ENCODE data around the gene FNDC4. TPM values are rescaled to one million over a fixed set of nuclear protein-coding genes. Genes with fewer than 3 reads are reported as not detected.
"Not testable (repeated sequence)": the region's sequence is repeated elsewhere in the genome, so short reads cannot be mapped to it uniquely, and the experiment has no call there.

Gene FNDC4
- polyA plus RNA-seq: not detected

DNA sequence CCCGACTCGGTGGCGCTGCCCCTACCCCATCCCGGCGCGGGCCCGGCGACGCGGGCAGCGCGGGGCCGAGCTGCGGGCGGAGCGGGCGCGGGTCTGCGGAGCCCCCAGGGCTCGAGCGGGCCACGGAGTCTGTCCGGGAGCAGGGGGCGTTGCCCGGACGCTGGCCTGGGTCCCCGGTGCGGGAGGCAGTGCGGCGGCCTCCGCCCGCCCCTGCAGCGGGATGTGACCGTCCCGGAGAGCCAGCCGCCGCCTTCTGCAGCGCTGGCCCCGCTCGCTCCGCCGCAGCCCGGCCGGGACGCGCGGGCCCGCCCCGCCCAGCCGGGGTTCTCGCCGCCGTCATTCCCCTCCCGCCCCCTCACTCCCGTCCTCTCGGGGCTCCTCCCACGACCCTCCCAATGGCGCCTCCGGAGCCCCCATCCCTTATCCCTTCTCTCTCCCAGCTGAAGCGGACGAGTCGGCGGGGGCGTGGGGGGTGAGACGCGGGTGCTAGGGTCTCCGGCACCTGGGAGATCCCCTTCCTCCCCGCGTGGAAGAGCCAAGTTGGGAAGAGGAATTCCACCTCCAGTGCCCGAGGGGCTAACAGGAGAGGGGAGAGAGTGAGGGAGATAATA is at the start of gene FNDC4:
Gene FNDC4, minus strand, starts transcription at position 257 of the 611 bp plus-strand sequence. CDS start 521 bp downstream, outside the sequence.
- peaks cover 22 to 35% (median 26%) of the 10 kb centered on the region in 3 donors for H3K27me3 Mint-ChIP-seq (ENCODE audit: low read depth in 3 of 3)
- peak within 1 kb of the TSS in 1 of 6 donors; percentile 27 for H3K27ac Mint-ChIP-seq
- no peaks in the 10 kb centered on the region for H3K36me3 Mint-ChIP-seq
- H3K4me1 Mint-ChIP-seq: peaks cover 13 to 17% of the 10 kb centered on the region in 2 donors
- peaks cover 0 to 2% (median 0%) of the 10 kb centered on the region in 6 donors for H3K9me3 Mint-ChIP-seq
- H3K4me3 Mint-ChIP-seq: peak within 1 kb of the TSS; percentile 44 to 72 (median 61)
- no peak for DNase-seq

GRCh38 chr2:27544143-27544821 is 49.3 kb upstream of the FNDC4 start:
- DNase-seq: no peak
- H3K27me3 Mint-ChIP-seq (ENCODE audit: low read depth in 3 of 3): no peaks in the 10 kb centered on the region
- no peak overlapping the region for H3K27ac Mint-ChIP-seq
- no peaks in the 10 kb centered on the region for H3K9me3 Mint-ChIP-seq
- no peaks in the 10 kb centered on the region for H3K4me1 Mint-ChIP-seq
- H3K36me3 Mint-ChIP-seq: no peaks in the 10 kb centered on the region
- H3K4me3 Mint-ChIP-seq: no peak overlapping the region

GRCh38 chr2:27539649-27540048 is 44.6 kb upstream of the FNDC4 start:
- H3K36me3 Mint-ChIP-seq: not testable (repeated sequence)

DNA sequence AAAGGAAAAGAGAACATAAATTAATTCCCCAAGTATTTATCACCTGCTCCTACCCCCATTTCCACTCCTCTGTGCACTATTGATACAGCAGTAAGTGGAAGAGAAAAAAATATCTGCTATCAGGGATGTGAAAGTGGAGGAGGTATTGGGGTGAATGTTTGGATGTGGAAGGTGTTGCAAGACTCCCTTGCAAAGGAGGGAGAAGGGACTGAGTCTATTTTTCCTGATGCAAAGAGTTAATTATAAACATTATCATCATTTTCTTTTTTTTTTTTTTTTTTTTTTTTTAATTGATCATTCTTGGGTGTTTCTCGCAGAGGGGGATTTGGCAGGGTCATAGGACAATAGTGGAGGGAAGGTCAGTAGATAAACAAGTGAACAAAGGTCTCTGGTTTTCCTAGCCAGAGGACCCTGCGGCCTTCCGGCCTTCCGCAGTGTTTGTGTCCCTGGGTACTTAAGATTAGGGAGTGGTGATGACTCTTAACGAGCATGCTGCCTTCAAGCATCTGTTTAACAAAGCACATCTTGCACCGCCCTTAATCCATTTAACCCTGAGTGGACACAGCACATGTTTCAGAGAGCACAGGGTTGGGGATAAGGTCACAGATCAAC is 43.9 kb upstream of the FNDC4 start:
- H3K27ac Mint-ChIP-seq: not testable (repeated sequence)

More at GRCh38 chr2:27539649-27540048, 44.6 kb upstream of the FNDC4 start:
- DNase-seq; H3K27me3 Mint-ChIP-seq (ENCODE audit: low read depth in 3 of 3); H3K4me3 Mint-ChIP-seq; H3K27ac Mint-ChIP-seq; H3K9me3 Mint-ChIP-seq; H3K4me1 Mint-ChIP-seq: not testable (repeated sequence)

DNA sequence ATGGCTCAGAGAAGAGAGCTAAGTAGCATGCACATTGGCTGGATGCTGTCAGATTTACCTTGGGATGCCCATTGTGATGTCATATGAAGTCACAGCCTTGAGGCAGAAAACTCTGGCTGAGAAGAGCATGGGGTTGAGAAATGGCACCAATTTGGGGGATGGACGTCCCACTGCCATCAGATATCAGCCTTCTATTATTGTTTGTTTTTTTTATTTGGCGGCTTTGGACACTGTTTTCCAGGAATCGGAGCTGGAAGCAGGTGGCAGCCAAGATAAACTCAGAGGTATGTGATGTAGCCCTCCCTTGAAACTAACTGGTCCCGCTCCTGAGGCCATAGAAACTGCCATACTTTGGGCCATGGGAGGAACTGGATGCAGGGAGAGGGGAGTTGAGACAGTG is 42.3 kb upstream of the FNDC4 start:
- H3K4me1 Mint-ChIP-seq: no peaks in the 10 kb centered on the region
- no peak overlapping the region for H3K4me3 Mint-ChIP-seq
- peaks cover 0 to 5% (median 0%) of the 10 kb centered on the region in 3 donors for H3K27me3 Mint-ChIP-seq (ENCODE audit: low read depth in 3 of 3)
- H3K36me3 Mint-ChIP-seq: no peaks in the 10 kb centered on the region
- no peak overlapping the region for H3K27ac Mint-ChIP-seq
- no peak for DNase-seq
- no peaks in the 10 kb centered on the region for H3K9me3 Mint-ChIP-seq

More for the DNA sequence above, 43.9 kb upstream of the FNDC4 start:
- not testable (repeated sequence) for H3K36me3 Mint-ChIP-seq; H3K9me3 Mint-ChIP-seq; H3K4me3 Mint-ChIP-seq; H3K27me3 Mint-ChIP-seq (ENCODE audit: low read depth in 3 of 3); H3K4me1 Mint-ChIP-seq; DNase-seq

DNA sequence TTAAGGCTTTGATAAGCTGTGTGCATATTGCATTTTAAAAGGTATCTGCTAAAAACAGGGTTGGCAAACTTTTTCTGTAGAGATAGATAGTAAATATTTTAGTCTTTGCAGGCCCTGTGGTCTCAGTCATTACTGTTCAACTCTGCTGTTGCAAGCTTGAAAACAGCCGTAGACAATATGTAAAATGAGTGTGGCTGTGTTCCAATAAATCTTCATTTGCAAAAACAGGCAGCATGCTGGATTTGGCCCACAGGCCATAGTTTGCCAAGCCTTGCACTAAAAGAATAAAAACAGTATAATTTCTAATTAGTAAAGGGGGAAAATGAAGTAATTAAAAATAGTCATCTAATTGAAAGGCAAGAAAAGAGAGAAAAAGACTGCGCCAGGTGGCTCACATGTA is 37.0 kb upstream of the FNDC4 start:
- Mint-ChIP-seq H3K9me3 (peaks cover 0 to 2% (median 0%) of the 10 kb centered on the region in 6 donors), H3K36me3 (no peaks in the 10 kb centered on the region), H3K27ac (no peak overlapping the region), H3K4me3 (no peak overlapping the region), H3K4me1 (no peaks in the 10 kb centered on the region), H3K27me3 (ENCODE audit: low read depth in 3 of 3) (peaks cover 0 to 8% (median 2%) of the 10 kb centered on the region in 3 donors)
- DNase-seq: no peak

GRCh38 chr2:27527182-27527581 is 32.2 kb upstream of the FNDC4 start:
- H3K27me3 Mint-ChIP-seq (ENCODE audit: low read depth in 3 of 3): peaks cover 0 to 5% (median 4%) of the 10 kb centered on the region in 3 donors
- H3K27ac Mint-ChIP-seq: no peak overlapping the region
- H3K4me1 Mint-ChIP-seq: no peaks in the 10 kb centered on the region
- peaks cover 0 to 2% (median 0%) of the 10 kb centered on the region in 6 donors for H3K9me3 Mint-ChIP-seq
- peaks cover 0 to 4% (median 0%) of the 10 kb centered on the region in 3 donors for H3K36me3 Mint-ChIP-seq
- H3K4me3 Mint-ChIP-seq: no peak overlapping the region
- no peak for DNase-seq

DNA sequence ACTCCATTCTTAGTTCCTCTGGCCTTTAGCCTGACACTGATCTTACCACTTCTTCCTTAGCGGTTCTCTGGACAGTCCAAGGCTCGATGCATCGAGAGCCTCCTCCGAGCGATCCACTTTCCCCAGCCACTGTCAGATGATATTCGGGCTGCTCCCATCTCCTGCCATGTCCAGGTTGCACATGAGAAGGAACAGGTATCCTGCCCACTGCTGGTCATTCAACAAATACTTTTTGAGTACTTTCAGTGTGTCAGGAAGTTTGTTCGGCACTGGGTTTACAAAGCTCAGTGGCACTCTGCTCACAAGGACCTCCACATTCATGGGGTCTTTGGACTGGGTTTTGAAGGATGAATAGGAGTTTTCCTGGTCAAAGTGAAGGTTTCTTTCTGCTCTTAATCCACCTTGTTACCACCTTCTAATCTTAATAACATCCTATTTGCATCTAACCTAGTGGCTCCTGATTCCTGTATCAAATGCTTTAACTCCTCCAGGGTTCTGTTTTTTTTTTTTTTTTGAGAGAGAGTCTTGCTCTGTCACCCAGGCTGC is 27.5 kb upstream of the FNDC4 start:
- Mint-ChIP-seq H3K4me1 (no peaks in the 10 kb centered on the region), H3K4me3 (no peak overlapping the region), H3K36me3 (peaks cover 0 to 4% (median 0%) of the 10 kb centered on the region in 3 donors), H3K9me3 (no peaks in the 10 kb centered on the region), H3K27ac (no peak overlapping the region), H3K27me3 (ENCODE audit: low read depth in 3 of 3) (peaks cover 5 to 6% (median 5%) of the 10 kb centered on the region in 3 donors)
- DNase-seq: no peak

- Mint-ChIP-seq H3K36me3 (peaks cover 0 to 4% (median 0%) of the 10 kb centered on the region in 3 donors), H3K27me3 (ENCODE audit: low read depth in 3 of 3) (peaks cover 5 to 6% (median 6%) of the 10 kb centered on the region in 3 donors), H3K27ac (no peak overlapping the region), H3K4me1 (no peaks in the 10 kb centered on the region), H3K9me3 (no peaks in the 10 kb centered on the region), H3K4me3 (no peak overlapping the region)
- DNase-seq: no peak
Observed at GRCh38 chr2:27520316-27520715, 25.3 kb upstream of the FNDC4 start.

DNA sequence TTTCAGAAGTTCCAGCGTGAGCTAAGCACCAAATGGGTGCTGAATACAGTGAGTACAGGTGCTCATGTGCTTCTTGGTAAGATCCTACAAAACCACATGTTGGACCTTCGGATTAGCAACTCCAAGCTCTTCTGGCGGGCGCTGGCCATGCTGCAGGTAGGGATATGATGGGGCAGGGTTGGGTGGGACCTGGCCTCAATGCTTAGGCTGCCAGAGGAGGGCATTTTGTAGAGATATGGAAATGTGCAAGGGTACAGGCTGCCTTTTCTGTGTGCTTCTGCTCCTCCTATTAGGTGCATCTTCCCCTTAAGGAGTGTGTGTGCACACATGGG is 23.7 kb upstream of the FNDC4 start:
- Mint-ChIP-seq H3K9me3 (no peaks in the 10 kb centered on the region), H3K27me3 (ENCODE audit: low read depth in 3 of 3) (peaks cover 8 to 9% (median 8%) of the 10 kb centered on the region in 3 donors), H3K27ac (no peak overlapping the region), H3K4me1 (no peaks in the 10 kb centered on the region), H3K36me3 (peaks cover 0 to 3% (median 0%) of the 10 kb centered on the region in 3 donors), H3K4me3 (no peak overlapping the region)
- no peak for DNase-seq

DNA sequence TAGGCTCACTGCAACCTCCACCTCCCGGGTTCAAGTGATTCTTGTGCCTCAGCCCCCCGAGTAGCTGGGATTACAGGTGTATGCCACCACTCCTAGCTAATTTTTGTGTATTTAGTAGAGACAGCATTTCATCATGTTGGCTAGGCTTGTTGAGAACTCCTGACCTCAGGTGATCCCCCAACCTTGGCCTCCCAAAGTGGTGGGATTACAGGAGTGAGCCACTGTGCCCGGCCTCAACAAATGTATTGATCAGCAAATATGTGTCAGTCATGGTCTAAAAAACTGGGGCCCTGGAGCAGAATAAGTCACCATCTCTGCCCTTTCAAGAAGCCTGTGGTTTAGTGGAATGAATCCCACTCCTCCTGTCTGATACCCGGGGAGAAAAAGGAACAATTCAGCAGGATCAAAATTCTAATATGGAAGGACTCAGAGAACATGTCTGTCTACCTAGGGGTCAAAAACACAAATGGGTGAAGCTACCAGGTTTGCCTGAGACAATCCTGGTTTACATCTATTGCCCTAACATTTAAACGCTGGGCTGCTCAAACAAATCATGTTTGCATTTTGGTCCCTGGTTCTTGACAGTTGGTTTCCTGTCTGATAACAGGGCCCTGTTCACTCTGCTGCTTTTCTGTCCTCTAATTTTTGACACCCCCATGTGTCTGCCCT is 23.2 kb upstream of the FNDC4 start:
- Mint-ChIP-seq H3K27ac (no peak overlapping the region), H3K4me3 (no peak overlapping the region), H3K4me1 (no peaks in the 10 kb centered on the region), H3K36me3 (no peaks in the 10 kb centered on the region), H3K9me3 (no peaks in the 10 kb centered on the region), H3K27me3 (ENCODE audit: low read depth in 3 of 3) (peaks cover 8 to 10% (median 8%) of the 10 kb centered on the region in 3 donors)
- DNase-seq: no peak

DNA sequence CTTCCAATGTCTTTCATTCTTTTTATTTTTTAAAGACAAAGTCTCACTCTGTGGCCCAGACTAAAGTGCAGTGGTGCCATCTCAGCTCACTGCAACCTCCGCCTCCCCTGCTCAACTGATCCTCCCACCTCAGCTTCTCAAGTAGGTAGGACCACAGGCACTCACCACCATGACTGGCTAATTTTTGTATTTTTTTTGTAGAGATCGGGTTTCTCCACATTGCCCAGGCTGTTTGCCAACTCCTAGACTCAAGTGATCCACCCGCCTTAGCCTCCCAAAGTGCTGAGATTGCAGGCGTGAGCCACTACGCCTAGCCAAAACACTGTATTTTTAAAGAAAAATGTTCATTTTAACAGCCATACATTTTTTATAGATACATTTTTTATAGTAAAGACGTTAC is 14.3 kb upstream of the FNDC4 start:
- Mint-ChIP-seq H3K9me3 (no peaks in the 10 kb centered on the region), H3K4me3 (no peak overlapping the region), H3K27ac (no peak overlapping the region), H3K27me3 (ENCODE audit: low read depth in 3 of 3) (peaks cover 1 to 9% (median 4%) of the 10 kb centered on the region in 3 donors), H3K4me1 (no peaks in the 10 kb centered on the region), H3K36me3 (peaks cover 0 to 4% (median 0%) of the 10 kb centered on the region in 3 donors)
- no peak for DNase-seq

DNA sequence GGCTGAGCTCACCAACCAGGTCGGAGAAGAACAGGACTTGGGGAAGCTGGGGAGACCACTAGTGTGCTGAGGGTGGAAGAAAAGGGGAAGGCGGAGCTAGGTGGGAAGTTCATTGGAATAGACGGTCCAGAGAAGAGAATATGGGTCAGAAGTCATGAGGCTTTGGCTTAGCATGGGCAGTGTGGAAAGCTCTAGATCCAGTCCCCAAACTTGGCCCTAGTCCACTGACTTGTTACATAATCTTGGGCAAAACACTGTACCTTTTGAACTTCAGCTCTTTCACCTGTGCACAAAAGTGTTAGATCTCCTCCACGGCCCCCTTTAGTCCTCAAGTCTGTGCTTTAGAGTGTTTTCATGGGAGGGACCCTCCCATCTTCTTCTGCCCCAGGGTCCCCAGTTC is 12.3 kb upstream of the FNDC4 start:
- Mint-ChIP-seq H3K4me3 (no peak overlapping the region), H3K27me3 (ENCODE audit: low read depth in 3 of 3) (peaks cover 1 to 5% (median 2%) of the 10 kb centered on the region in 3 donors), H3K4me1 (no peaks in the 10 kb centered on the region), H3K27ac (no peak overlapping the region), H3K9me3 (no peaks in the 10 kb centered on the region), H3K36me3 (peaks cover 0 to 4% (median 0%) of the 10 kb centered on the region in 3 donors)
- DNase-seq: no peak

- H3K4me1 Mint-ChIP-seq: no peaks in the 10 kb centered on the region
- H3K27me3 Mint-ChIP-seq (ENCODE audit: low read depth in 3 of 3): peaks cover 1 to 5% (median 2%) of the 10 kb centered on the region in 3 donors
- no peak for DNase-seq
- no peaks in the 10 kb centered on the region for H3K9me3 Mint-ChIP-seq
- no peak overlapping the region for H3K4me3 Mint-ChIP-seq
- peaks cover 0 to 4% (median 0%) of the 10 kb centered on the region in 3 donors for H3K36me3 Mint-ChIP-seq
- no peak overlapping the region for H3K27ac Mint-ChIP-seq
Observed at GRCh38 chr2:27506587-27506986, 11.6 kb upstream of the FNDC4 start.

Measured in immature natural killer cell (primary cell).